ENCODE results near the gene SEC31B. TPM values are rescaled to one million over a fixed set of nuclear protein-coding genes. Genes with fewer than 3 reads are reported as not detected.

Gene SEC31B
- total and polyA plus RNA-seq, 2 experiments from 2014 or later: 2.9 to 6.7 TPM

Other genes with a start within 250 kb of the SEC31B start
- gene BLOC1S2, start 233.2 kb downstream of the SEC31B start, total RNA-seq (2014; rRNA removed; shearing (Covaris generic)): 68.4 and 72.8 TPM in 2 replicates
- 69.0 and 69.6 TPM in 2 replicates for gene BLOC1S2, start 233.2 kb downstream of the SEC31B start, polyA plus RNA-seq (2016; fragmentation: Nextera tagmentation; extraction: Ambion mirVana)
- not detected in 2 replicates for gene PKD2L1, start 189.6 kb downstream of the SEC31B start, total RNA-seq (2014; rRNA removed; shearing (Covaris generic))
- not detected in 2 replicates for gene PKD2L1, start 189.6 kb downstream of the SEC31B start, polyA plus RNA-seq (2016; fragmentation: Nextera tagmentation; extraction: Ambion mirVana)
- gene SCD, start 172.6 kb downstream of the SEC31B start, total RNA-seq (2014; rRNA removed; shearing (Covaris generic)): 781 and 816 TPM in 2 replicates
- gene SCD, start 172.6 kb downstream of the SEC31B start, polyA plus RNA-seq (2016; fragmentation: Nextera tagmentation; extraction: Ambion mirVana): 325 and 338 TPM in 2 replicates
- 1.3 and 1.9 TPM in 2 replicates for gene WNT8B, start 56.9 kb downstream of the SEC31B start, total RNA-seq (2014; rRNA removed; shearing (Covaris generic))
- 0.26 and 0.74 TPM in 2 replicates for gene WNT8B, start 56.9 kb downstream of the SEC31B start, polyA plus RNA-seq (2016; fragmentation: Nextera tagmentation; extraction: Ambion mirVana)
- 131 and 133 TPM in 2 replicates for gene NDUFB8, start 10.0 kb upstream of the SEC31B start, total RNA-seq (2014; rRNA removed; shearing (Covaris generic))
- gene NDUFB8, start 10.0 kb upstream of the SEC31B start, polyA plus RNA-seq (2016; fragmentation: Nextera tagmentation; extraction: Ambion mirVana): 464 and 520 TPM in 2 replicates
- 25.3 and 26.3 TPM in 2 replicates for gene HIF1AN, start 16.1 kb upstream of the SEC31B start, total RNA-seq (2014; rRNA removed; shearing (Covaris generic))
- gene HIF1AN, start 16.1 kb upstream of the SEC31B start, polyA plus RNA-seq (2016; fragmentation: Nextera tagmentation; extraction: Ambion mirVana): 9.1 and 9.9 TPM in 2 replicates
- gene PAX2, start 225.7 kb upstream of the SEC31B start, total RNA-seq (2014; rRNA removed; shearing (Covaris generic)): not detected in 2 replicates
- not detected in 2 replicates for gene PAX2, start 225.7 kb upstream of the SEC31B start, polyA plus RNA-seq (2016; fragmentation: Nextera tagmentation; extraction: Ambion mirVana)